Measurements from ENCODE around the gene ALG12. TPM values are rescaled to one million over a fixed set of nuclear protein-coding genes. Genes with fewer than 3 reads are reported as not detected.
A peak's percentile ranks its signal among the peaks of the same experiment; 100 is the strongest.
"Not testable (repeated sequence)": the region's sequence is repeated elsewhere in the genome, so short reads cannot be mapped to it uniquely, and the experiment has no call there.

ALG12 gene

DNA sequence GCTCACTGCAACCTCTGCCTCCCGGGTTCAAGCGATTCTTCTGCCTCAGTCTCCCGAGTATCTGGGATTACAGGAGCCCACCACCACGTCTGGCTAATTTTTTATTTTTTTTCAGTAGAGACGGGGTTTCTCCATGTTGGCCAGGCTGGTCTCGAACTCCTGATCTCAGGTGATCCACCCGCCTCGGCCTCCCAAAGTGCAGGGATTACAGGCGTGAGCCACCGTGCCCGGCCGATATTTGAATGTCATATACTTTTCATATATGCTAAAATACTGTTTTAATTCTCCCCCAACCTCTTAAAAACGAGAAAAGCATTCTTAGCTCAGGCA, 65.7 kb downstream of the ALG12 start:
- H3K27me3 ChIP-seq (ENCODE audit: insufficient read depth, low read length, poor library complexity) = peaks cover 44% of the 10 kb centered on the region
- not testable (repeated sequence) for H3K4me1 ChIP-seq (ENCODE audit: control insufficient read depth, low read depth, low read length); H2BK5ac ChIP-seq (ENCODE audit: low read length); H3K23ac ChIP-seq (ENCODE audit: low read length); H2BK15ac ChIP-seq (replicated peaks; ENCODE audit: low read depth); DNase-seq; H2BK120ac ChIP-seq (ENCODE audit: low read depth, low read length); H3K27ac ChIP-seq (ENCODE audit: low read depth, low read length); H3K4me3 ChIP-seq (ENCODE audit: low read length); H3K4ac ChIP-seq (ENCODE audit: low read depth, low read length); H3K36me3 ChIP-seq (ENCODE audit: control insufficient read depth, insufficient read depth, low read length); H4K8ac ChIP-seq (ENCODE audit: low read depth, low read length); H2AK5ac ChIP-seq (ENCODE audit: low read length); H4K5ac ChIP-seq (ENCODE audit: low read length); H3K18ac ChIP-seq (ENCODE audit: low read length); H3K9ac ChIP-seq (ENCODE audit: low read length)
- peaks cover 22% of the 10 kb centered on the region for H3K79me1 ChIP-seq (ENCODE audit: low read length)
- WGBS (ENCODE audit: extremely low coverage, insufficient coverage, low lambda C conversion rate) = no CpG with 5 or more reads among the region's 13 CpGs
- peak overlapping the region; percentile 95 for H3K56ac ChIP-seq (ENCODE audit: low read length)
- H3K79me2 ChIP-seq (ENCODE audit: control insufficient read depth, insufficient read depth, low read length) = peaks cover 31% of the 10 kb centered on the region
- peak overlapping the region; percentile 83 for H3K4me2 ChIP-seq (ENCODE audit: low read length)

- Histone ChIP-seq H4K5ac (ENCODE audit: low read length) (no peak overlapping the region), H3K18ac (ENCODE audit: low read length) (no peak overlapping the region), H3K4me3 (ENCODE audit: low read length) (no peak overlapping the region), H3K56ac (ENCODE audit: low read length) (no peak overlapping the region), H2BK120ac (ENCODE audit: low read depth, low read length) (no peak overlapping the region), H3K27me3 (ENCODE audit: insufficient read depth, low read length, poor library complexity) (peaks cover 46% of the 10 kb centered on the region), H3K36me3 (ENCODE audit: control insufficient read depth, insufficient read depth, low read length) (no peaks in the 10 kb centered on the region), H3K4me2 (ENCODE audit: low read length) (no peak overlapping the region), H3K4ac (ENCODE audit: low read depth, low read length) (no peak overlapping the region), H3K79me1 (ENCODE audit: low read length) (peaks cover 17% of the 10 kb centered on the region), H2BK5ac (ENCODE audit: low read length) (no peak overlapping the region), H3K4me1 (ENCODE audit: control insufficient read depth, low read depth, low read length) (peaks cover 10% of the 10 kb centered on the region), H3K23ac (ENCODE audit: low read length) (no peak overlapping the region), H2BK15ac (replicated peaks; ENCODE audit: low read depth) (no peak overlapping the region), H2AK5ac (ENCODE audit: low read length) (no peak overlapping the region), H4K8ac (ENCODE audit: low read depth, low read length) (no peak overlapping the region), H3K79me2 (ENCODE audit: control insufficient read depth, insufficient read depth, low read length) (peaks cover 20% of the 10 kb centered on the region), H3K27ac (ENCODE audit: low read depth, low read length) (no peak overlapping the region), H3K9ac (ENCODE audit: low read length) (no peak overlapping the region)
- WGBS (ENCODE audit: extremely low coverage, insufficient coverage, low lambda C conversion rate) = no CpG with 5 or more reads among the region's 10 CpGs
- no peak for DNase-seq
Measured at GRCh38 chr22:49850959-49851802, 67.1 kb downstream of the ALG12 start.

Small RNA genes within 50 kb of the gene (small RNA-seq; reads per million reads assigned to genes)
- gene MIR6821 (ENCODE audit: insufficient read depth) = not detected
